Measurements from ENCODE around the gene TMEM87A.
"Not testable (repeated sequence)": the region's sequence is repeated elsewhere in the genome, so short reads cannot be mapped to it uniquely, and the experiment has no call there.

Gene TMEM87A

DNA sequence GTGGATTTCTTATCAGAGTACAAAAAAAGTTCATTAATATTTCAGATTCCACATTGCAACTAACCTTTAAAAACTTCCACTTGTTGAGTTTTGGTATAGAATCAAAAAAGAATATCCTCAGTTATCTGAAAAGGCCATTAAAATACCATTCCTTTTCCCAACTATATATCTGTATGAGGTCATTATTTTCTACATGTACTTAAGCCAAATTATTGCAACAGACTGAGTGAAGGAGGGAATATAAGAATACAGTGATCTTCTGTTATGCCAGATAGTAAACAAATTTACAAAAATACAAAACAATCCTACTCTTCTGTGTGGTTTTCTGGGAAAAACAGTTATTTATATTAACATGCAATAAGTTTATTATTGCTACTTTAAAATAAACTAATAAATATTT, 5.9 kb downstream of the TMEM87A start:
- DNase-seq: no peak

- DNase-seq: no peak
Measured at GRCh38 chr15:42264795-42265194, 8.4 kb downstream of the TMEM87A start.

GRCh38 chr15:42253300-42253699, 19.9 kb downstream of the TMEM87A start:
- DNase-seq: no peak

DNA sequence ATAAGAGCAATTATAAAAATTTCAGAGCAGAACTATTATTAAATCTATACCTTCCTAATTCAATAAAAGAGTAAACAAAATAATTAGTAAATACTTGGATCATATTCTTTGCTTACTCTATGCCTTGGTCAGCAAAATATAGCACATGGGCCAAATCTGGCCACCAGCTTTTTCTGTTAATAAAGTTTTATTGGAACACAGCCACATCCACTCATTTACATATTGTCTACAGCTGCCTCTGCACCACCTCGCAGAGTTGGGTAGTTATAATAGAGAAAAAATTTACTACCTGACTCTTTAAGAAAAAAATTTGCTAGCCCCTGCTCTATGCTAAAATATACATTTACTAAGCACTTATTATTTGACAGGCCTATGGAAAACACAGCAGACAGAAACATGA, 32.4 kb downstream of the TMEM87A start:
- DNase-seq: no peak

DNA sequence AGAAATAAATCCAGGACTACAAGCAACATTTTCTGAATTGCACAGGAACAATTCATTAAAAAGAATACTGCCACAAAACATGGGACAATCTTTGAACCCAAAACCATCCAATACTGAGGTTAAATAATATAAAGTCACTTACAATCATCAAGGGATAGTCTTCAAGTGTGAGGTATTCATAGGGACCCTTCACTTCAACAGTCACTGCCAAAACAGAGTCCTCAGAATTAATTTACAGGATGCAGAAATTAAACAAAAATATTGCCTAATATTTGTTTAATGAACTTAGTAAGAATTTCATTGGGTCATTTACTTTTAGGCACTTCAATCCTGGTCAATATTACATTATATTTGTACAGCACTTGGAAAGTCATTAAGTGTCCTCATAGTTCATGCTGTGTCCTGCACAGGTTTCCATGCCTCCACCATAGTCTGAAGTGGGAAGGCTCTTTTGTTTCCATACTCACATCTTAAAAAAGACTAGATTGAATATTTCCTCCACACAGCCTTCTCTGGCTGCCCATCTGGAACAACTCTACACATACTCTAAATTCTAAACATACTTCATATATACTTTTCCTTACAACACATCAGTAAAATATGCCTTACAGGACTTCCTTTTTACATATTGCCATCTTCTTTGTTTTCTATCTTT, 33.6 kb downstream of the TMEM87A start:
- DNase-seq: no peak

- no peak for DNase-seq
Measured at GRCh38 chr15:42233107-42233506, 40.1 kb downstream of the TMEM87A start.

- no peak for DNase-seq
Measured at GRCh38 chr15:42232606-42233005, 40.6 kb downstream of the TMEM87A start.

GRCh38 chr15:42231088-42231487, 42.1 kb downstream of the TMEM87A start:
- DNase-seq: no peak

DNA sequence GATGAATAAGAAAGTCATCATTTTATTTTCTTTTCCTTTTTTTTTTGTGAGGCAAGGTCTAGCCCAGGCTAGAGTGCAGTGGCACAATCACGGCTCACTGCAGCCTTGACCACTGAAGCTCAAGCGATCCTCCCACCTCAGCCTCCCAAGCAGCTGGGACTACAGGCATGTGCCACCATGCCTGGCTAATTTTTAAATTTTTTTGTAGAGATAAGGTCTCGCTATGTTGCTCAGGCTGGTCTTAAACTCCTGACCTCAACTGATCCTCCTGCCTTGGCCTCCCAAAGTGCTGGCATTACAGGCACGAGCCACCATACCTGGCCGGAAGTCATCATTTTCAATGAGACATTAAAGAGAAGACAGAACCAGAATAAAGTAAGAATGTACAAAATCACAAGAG, 44.3 kb downstream of the TMEM87A start:
- not testable (repeated sequence) for DNase-seq

- no peak for DNase-seq
Measured at GRCh38 chr15:42228036-42228435, 45.2 kb downstream of the TMEM87A start.

GRCh38 chr15:42226648-42227047, 46.6 kb downstream of the TMEM87A start:
- DNase-seq: no peak

DNA sequence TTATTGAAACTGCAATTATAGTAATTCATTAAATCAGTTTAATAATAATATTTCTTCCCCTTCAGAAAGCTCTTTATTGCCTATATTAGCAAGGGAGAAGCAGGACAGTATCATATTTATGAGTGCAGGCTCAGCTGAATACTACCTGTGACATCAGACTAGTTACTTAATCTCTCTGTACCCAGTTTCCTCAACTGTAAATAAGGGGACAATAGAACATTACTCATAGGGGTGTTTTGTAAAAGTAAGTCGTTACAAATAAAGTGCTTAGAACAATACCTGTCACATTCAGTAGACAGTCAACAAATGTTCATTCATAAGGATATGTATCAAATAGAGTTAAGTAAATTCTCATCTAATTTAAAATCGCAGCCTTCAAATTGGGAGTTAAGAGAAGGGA, 53.0 kb downstream of the TMEM87A start:
- no peak for DNase-seq

DNA sequence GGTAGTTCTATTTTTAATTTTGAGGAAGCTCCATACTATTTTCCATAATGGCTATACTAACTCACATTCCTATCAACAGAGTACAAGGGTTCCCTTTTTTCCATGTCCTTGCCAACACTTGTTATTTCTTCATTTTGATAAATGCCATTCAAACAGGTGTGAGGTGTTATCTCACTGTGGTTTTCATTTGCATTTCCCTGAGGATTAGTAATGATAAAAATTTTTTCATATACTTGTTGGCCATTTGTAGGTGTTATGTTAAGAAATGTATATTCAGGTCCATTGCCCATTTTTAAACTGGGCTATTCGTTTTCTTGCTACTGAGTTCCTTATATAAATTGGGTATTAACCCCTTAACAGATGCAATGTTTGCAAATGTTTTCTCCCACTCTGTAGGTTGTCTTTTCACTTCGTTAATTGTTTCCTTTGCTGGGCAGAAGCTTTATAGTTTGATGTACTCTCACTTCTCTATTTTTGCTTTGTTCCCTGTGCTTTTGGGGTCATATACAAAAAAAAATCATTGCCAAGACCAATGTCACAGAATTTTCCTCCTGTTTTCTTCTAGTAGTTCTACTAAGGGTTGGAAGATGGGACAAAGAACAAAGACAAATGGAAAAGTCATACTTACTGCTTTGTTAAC, 54.2 kb downstream of the TMEM87A start:
- no peak for DNase-seq

DNA sequence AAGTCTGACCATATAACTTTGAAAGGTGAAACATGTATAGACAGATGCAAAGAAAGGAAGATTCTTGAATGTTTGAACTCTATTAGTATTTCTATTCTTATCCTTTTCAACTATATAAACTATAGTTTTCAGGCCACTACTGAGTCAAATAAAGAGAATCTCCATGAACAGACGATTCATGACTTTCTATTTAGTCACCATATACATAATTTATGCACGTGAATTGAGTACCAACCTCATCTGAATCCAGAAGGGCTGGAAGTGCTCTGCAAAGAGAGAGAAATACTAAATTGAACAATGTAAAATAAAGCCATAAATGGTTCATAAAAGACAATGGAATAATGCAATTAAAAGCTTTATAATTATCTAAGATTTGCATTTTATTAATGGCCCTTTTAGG, 55.7 kb downstream of the TMEM87A start:
- no peak for DNase-seq

- DNase-seq: peak; percentile 4
Measured at GRCh38 chr15:42215913-42216829, 57.1 kb downstream of the TMEM87A start.

DNA sequence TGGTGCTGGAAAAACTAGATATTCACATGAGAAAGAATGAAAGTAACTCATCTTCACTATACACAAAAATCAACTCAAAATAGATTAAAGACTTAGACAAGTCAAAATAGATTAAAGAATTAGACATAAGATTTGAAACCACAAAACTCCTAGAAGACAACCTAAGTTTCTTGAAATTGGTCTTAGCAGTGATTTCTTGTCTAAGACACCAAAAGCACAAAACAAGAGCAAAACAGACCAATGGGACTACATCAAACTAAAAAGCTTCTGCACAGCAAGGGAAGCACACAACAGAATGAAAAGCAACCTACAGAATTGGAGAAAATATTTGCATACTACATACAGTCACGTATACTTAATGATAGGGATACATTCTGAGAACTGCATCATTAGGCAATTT, 58.6 kb downstream of the TMEM87A start:
- DNase-seq: no peak

DNA sequence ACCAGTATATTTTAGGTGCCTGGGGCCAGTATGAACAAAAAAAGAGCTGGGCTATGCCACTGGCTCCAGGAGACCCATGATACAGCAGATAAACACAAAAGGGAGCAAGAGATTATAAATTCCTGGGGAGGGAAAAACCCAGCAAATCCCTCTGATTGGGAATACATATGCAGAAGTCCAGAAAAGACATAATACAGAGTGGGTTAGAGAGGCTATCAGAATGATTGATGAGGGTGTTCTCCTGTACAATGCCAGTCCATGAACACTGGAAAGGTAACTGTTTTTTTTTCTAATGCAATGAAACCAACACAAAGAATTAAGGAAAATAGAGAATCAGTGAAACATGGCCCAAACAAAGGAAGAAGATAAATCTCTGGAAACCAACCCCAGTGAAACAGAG, 59.7 kb downstream of the TMEM87A start:
- no peak for DNase-seq

DNA sequence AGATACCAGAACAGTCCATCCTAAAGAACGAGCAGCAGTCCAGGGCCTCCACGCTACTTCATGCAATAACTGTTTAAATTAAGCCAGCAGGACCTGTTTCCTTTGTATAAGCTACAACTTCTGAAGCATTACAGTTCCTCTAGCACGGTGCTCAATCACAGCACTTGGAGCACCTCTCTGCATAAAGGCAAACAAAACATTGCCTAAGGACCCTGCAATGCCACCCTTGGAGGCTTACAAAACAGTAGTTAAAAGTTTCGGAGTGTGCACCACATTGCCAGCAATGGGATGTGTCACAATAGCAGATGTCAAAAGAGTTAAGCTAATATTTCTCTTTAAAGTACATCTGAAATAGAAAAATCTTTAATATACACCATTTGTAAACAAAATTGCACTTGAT, 62.5 kb downstream of the TMEM87A start:
- DNase-seq: no peak

DNA sequence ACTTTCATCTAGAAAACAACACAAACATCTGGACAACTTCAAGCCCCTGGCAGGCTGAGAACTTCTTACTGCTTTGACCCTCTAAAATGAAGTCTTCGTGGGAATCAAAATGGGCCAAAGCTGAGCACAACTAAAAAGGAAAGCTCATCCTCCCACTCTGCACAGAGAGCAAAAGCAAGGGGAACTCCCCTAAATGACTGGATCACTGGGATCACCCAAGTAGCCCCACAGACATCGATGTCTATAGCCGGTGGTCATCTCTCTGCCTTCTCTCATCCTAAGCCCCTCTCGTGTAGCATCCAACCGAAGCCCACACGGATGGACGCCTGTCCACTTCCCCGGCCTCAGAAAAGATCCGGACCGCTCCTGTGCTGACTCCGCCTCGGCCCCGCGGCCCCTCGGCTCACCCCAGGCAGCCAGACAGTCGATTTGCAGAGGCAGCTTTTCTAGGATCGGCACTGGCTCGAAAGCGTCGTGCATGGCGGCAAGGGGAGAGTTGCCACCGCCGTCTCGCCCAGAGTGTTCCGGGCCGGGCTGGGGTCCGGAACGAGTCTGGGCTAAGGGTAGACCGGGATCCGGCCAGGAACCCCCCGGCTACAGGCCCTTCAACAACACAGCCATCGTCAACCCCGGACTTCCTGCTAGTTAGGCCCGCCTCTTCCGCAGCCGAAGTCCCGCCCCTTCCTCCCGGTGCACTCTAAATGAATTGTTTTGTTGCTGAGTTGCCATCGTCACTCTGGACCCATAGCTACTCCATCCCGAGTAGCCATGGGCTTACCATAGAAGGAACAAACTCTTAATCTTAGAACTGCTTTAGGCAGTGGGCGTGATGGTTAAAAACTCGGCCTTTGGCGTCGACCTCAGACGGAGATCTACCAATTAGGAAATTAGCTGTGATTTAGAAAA, 65.3 kb downstream of the TMEM87A start, which contains the start of gene VPS39:
VPS39 (minus strand) TSS at position 631 of the 906 bp plus-strand sequence; CDS start at position 480, 151 bp downstream.
- DNase-seq: peak; percentile 62

DNA sequence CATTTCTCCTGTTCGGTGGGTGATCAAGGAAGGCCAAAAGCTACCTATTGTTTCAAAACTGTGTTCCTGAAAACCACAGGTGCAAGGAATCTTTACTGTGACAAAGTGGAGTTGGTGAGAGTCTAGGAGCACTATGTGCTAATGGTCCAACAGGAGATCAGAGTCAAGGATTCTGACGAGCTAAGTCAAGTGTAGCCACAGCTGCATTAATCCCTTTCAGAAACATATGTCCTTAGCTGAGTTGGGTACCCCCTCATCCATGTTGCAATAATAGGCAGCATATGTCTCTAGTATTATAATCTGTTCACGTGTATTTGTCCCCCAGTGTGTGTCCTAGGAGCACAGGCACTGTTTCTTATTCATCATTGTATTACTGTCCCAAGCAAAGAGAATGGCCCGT, 66.8 kb downstream of the TMEM87A start:
- no peak for DNase-seq

DNA sequence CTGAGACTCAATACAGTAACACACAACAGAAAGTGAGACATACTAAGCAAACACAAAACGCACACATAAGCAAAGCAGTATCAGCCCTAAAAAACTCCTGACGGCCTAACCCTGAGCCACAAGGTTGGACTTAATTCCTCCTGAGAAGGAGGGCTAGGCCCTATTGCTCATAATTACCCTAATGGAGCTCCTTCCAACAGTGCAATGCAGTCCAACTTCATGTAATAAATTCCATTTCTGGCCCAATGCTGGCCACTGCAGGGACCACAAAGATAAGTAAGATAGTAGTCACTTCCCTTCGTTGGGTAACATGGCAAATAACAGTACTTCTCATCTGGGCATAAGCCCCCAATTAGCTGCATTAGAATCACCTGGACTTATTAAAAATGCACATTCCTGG, 69.3 kb downstream of the TMEM87A start:
- DNase-seq: no peak

DNA sequence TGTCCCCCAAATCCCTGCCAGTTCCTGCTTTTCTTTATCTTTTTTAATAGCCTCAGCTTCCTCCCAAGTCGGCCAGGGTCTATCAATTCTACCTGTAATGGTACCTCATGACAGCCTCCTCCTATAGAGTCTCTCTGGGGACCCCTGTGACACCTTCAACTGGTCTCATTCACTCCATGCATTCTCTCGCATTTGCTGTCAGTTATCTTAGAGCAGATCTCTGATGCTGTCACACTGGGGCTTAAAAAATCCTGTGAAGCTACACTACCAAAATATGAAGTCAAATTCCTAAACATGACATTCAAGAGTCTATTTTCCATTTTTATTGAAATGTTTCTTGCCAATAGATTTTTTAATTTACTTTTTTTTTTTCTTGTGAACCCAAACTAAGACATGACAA, 70.6 kb downstream of the TMEM87A start:
- no peak for DNase-seq

GRCh38 chr15:42201801-42202200, 71.4 kb downstream of the TMEM87A start:
- no peak for DNase-seq

All from NCI-H1694 treated with DMSO at 0.1 percent for 48 hours (cell line).